Stomach (tissue), 4 donors: Measurements from ENCODE around the gene NCKAP5.

Source experiments
- POLR2A ChIP-seq, 4 donors: fragments of 450-650 bp; IDR thresholded peaks; one replicate each; pipeline ENCODE4 v1.6.1; 2016; ENCODE audit warnings: antibody characterized with exemption in 4 of 4, control low read depth in 2 of 4, mild to moderate bottlenecking in 1 of 4, moderate library complexity in 1 of 4
- TF ChIP-seq, protein P1 (sequence below), 7 experiments: fragments of 450-650 bp in 4 of 7; fragments of 200-600 bp in 3 of 7; sonication (generic) in 3 of 7; IDR thresholded peaks; one replicate each; pipeline ENCODE4 v1.5.1; 2016 to 2019; ENCODE audit warnings: antibody characterized with exemption in 7 of 7, control low read depth in 2 of 7, mild to moderate bottlenecking in 1 of 7

DNA sequence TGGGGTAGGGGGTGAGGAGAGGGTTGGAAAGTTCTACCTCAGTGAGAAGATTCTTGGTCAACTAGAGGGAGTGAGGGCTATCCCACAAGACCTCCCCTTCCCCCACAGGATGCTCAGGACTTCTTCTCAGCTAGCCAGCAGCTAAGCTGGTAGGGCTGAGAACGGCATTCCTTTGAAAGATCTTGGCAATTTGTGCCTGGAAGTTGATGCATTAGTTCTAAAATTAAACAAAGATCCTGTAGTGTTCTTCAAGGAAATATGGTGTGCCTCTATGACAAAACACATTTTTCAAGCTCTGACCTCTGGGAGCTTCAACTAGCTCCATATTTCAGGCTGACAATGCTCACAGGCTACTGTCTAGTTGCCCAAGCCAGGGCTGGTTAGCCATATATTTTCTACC, 900.6 kb downstream of the NCKAP5 start:
- TF ChIP-seq POLR2A (IDR thresholded peaks at IDR 0.05), result no peak
- TF ChIP-seq, protein P1, sequence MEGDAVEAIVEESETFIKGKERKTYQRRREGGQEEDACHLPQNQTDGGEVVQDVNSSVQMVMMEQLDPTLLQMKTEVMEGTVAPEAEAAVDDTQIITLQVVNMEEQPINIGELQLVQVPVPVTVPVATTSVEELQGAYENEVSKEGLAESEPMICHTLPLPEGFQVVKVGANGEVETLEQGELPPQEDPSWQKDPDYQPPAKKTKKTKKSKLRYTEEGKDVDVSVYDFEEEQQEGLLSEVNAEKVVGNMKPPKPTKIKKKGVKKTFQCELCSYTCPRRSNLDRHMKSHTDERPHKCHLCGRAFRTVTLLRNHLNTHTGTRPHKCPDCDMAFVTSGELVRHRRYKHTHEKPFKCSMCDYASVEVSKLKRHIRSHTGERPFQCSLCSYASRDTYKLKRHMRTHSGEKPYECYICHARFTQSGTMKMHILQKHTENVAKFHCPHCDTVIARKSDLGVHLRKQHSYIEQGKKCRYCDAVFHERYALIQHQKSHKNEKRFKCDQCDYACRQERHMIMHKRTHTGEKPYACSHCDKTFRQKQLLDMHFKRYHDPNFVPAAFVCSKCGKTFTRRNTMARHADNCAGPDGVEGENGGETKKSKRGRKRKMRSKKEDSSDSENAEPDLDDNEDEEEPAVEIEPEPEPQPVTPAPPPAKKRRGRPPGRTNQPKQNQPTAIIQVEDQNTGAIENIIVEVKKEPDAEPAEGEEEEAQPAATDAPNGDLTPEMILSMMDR (IDR thresholded peaks at IDR 0.05), result no peak
